GM19324 (cell line): ENCODE results near the gene NLRP3.
"Not testable (repeated sequence)": the region's sequence is repeated elsewhere in the genome, so short reads cannot be mapped to it uniquely, and the experiment has no call there.

Experiments used
- ATAC-seq: cut with Tn5 transposase; IDR thresholded peaks from one replicate; pipeline ENCODE4 v1.9.1; 2021; ENCODE audit warnings: mild to moderate bottlenecking, moderate library complexity; ENCODE audit not compliant: unreplicated experiment, low FRiP score

The NLRP3 gene

GRCh38 chr1:247415423-247416361 lies at the start of gene NLRP3:
TSS of gene NLRP3 (plus strand) at chr1:247416173. CDS start at chr1:247418801, 2,628 bp downstream.
- ATAC-seq, result no peak

GRCh38 chr1:247366345-247366744 lies 49.6 kb upstream of the NLRP3 start:
- ATAC-seq, result not testable (repeated sequence)

- ATAC-seq, result no peak
Measured at GRCh38 chr1:247366926-247367645, 48.9 kb upstream of the NLRP3 start.

- ATAC-seq, result no peak
Measured at GRCh38 chr1:247367786-247368422, 48.1 kb upstream of the NLRP3 start.

GRCh38 chr1:247368490-247369145 lies 47.4 kb upstream of the NLRP3 start:
- no peak for ATAC-seq

- ATAC-seq, result no peak
Measured at GRCh38 chr1:247370786-247371732, 44.9 kb upstream of the NLRP3 start.

GRCh38 chr1:247371801-247372259 lies 44.1 kb upstream of the NLRP3 start:
- no peak for ATAC-seq

- no peak for ATAC-seq
Measured at GRCh38 chr1:247373721-247374141, 42.2 kb upstream of the NLRP3 start.

- ATAC-seq, result not testable (repeated sequence)
Measured at GRCh38 chr1:247374651-247375334, 41.2 kb upstream of the NLRP3 start.

- no peak for ATAC-seq
Measured at GRCh38 chr1:247375747-247376146, 40.2 kb upstream of the NLRP3 start.

GRCh38 chr1:247376659-247377058 lies 39.3 kb upstream of the NLRP3 start:
- no peak for ATAC-seq

- not testable (repeated sequence) for ATAC-seq
Measured at GRCh38 chr1:247377656-247378055, 38.3 kb upstream of the NLRP3 start.

GRCh38 chr1:247378334-247379073 lies 37.5 kb upstream of the NLRP3 start:
- ATAC-seq, result no peak

- ATAC-seq, result no peak
Measured at GRCh38 chr1:247385283-247385682, 30.7 kb upstream of the NLRP3 start.

GRCh38 chr1:247386217-247386616 lies 29.8 kb upstream of the NLRP3 start:
- ATAC-seq, result no peak

- no peak for ATAC-seq
Measured at GRCh38 chr1:247386687-247387086, 29.3 kb upstream of the NLRP3 start.

- no peak for ATAC-seq
Measured at GRCh38 chr1:247387096-247387495, 28.9 kb upstream of the NLRP3 start.

- ATAC-seq, result no peak
Measured at GRCh38 chr1:247387565-247387964, 28.4 kb upstream of the NLRP3 start.
